ENCODE results near the gene SKP1.

Gene SKP1

DNA sequence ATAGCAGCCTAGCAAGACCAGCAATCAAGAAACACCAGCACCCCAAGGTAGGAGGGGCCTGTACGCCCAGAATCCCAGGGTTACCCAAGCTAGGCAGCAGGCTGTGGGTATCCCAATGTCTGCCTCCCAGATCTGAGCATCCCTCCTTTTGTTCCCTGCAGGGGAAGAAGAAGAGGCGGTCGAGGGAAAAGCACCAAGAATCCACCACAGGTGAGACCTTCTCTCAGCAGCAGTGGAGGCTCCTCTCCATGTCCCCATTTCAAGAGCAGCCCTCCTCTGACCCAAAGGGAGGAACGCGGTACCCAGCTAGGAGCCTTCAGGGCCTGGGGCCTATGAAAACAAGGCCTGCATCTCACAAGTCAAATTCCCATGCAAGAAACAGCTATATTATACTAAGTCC lies 33.3 kb downstream of the SKP1 start:
- DNase-seq = no peak

DNA sequence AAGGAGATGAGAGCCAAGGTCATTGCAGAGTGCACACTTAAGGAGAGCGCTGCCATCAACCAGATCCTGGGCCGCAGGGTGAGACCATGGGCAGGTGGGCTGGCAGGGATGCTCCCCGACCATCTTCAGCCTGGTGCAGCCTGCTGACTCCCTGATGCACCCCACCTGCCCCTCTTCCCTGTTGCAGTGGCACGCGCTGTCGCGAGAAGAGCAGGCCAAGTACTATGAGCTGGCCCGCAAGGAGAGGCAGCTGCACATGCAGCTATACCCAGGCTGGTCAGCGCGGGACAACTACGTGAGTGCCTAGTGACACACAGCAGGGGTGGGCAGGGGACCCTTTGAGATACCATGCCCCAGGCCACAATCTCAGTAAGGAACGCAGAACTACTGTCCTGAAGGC lies 33.9 kb downstream of the SKP1 start:
- DNase-seq = no peak

DNA sequence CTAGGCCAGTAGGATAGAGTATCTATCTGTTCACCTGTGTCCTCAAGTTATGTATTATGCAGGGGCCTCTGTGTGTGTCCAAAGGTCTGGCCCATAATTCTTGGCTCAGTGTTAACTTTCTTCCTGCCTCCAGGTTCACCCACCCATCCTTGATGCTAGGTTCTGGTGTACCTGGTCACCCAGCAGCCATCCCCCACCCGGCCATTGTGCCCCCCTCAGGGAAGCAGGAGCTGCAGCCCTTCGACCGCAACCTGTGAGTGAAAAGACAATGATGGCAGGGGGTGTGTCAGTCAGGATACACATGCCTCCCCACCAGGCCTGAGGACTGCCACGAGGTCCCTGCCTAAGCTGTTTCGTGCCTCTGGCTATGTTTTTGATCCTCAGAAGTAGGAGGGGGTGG lies 34.7 kb downstream of the SKP1 start:
- no peak for DNase-seq

DNA sequence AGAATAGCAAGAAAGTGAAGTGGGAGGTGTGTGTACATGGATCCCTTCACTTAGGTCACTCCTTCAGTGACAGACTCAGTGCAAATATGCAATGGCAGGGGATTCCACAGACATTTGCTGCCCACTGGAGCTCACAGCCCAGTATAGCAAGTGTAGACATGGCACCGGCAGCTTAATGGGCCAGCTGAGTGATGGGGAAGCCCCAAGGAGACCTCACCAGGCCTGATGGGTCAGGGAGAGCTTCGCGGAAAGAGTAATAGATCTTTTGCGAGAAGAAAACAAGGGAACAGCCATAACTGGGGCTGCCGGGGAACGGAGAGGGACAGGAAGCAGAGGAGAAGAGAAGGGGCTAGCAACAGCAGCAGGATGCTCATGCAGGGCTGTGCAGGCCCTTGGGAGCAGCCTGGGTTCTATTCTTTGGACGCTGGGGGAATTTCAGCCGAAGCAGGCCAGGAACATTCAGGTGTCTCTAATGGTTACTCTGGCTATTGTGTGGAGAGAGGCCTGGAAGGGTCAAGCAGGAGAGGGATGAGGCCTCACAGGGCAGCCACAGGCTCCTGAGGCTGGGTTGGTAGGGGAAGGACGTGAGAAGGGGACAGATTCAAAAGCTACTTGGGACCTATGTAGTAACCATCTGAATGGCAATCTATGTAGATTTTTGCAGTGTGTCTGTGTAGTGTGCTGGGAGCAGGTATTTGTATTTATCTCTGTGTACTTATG lies 35.3 kb downstream of the SKP1 start:
- no peak for DNase-seq

DNA sequence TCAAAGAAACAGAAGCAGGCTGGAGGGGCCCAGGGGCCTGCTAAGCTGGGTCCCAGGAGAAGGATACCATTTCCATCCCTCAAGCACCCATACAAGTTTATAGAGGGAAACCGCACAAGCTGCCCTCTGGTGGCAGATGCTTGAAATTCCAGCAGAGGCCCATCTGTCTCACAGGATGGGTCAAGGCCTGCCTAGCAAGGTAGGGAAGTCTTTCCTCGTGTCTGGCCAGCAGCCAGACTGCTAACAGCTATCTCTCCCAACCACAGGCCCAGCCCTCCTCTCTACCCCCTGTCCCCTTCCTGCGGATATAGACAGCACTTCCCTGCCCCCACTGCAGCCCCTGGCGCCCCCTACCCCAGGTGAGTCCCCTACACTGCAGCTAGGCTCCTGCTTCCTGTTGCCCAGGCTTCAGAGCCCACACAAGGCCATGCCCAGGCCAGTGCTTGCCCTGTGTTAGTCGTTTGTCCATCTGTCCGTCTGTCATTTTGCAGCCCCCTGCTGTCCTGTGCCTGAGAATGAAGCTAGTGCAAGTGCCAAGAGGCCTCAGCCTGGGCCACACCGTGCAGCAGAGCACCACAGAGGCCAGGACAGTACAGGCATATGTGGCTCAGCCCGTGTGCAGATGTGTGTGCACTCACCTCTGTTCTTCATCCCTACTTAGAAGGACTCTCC lies 36.1 kb downstream of the SKP1 start:
- DNase-seq = peak; percentile 67

DNA sequence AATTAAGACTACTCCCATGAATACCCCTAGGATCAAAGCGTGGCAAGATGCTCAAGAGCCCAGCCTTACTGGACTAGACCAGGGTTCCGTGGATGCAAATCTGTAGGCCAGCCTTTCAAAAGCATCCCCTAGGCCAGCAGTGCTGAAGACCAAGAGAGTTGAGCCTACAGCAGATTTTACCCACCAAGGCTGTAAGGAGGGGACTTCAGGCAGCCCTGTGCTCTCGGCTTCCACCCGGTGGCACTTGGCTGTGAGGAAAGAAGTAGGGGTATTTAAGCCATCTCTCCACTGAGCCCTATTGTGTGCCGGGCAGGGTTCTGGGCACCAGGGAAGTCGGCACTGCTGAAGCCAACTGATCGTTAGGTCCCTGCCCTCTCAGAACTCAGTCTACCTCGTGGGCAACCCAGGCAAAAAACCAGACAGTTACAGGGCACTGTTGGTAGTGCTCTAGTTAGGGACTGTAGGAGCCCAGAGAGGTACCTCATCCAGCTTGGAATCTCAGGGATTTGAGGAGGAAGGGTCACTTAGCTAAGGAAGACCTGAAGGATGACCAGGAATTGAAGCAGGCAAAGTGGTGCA lies 36.8 kb downstream of the SKP1 start:
- no peak for DNase-seq

- DNase-seq = no peak
Measured at GRCh38 chr5:134139377-134139851, 37.3 kb downstream of the SKP1 start.

DNA sequence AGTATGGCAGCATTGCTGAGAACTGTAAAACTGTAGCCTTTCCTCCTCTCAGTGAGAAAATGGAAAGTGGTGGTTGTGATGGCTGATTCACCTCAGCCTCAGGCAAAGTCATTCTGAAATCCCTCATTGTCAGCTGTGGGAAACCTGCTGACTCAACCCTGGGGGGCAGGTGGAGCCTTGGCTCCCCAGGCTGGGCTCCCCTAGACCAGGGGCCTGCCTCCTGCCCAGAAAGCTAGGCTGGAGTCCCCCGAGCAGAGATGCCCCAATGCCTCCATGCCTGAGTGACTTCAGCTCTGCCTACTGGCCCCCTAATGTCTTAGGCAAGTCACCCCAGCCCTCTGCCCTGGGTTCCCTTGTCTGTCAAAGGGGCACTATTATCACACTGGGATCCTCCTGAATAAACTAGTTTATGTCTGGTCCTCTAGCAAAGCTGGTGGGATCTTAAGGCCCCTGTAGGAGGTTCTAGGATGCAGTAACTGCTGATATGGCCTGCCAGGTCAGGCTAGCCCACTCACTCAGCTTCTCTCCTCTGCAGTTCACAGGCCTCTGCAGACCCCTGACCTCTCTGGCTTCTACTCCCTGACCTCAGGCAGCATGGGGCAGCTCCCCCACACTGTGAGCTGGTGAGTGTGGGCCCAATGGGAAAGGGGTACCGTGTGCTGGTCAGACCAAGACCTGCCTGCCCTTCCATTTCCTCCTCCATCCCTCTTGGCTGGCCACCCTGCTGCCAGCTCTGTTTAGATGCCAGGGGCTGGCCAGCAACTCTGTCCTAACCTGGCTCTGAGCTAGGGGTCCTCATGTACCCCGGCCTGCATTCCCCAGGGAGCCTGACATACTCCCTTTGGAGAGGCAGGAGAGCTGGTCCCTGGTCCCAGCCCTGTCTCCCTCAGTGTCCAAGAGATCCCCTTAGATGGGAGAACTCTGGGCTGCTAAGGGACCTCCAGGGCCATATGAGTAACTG lies 38.1 kb downstream of the SKP1 start:
- DNase-seq = peak; percentile 42

- DNase-seq = no peak
Measured at GRCh38 chr5:134136771-134137170, 40.0 kb downstream of the SKP1 start.

- no peak for DNase-seq
Measured at GRCh38 chr5:134136221-134136631, 40.5 kb downstream of the SKP1 start.

- no peak for DNase-seq
Measured at GRCh38 chr5:134135091-134135655, 41.6 kb downstream of the SKP1 start.

DNA sequence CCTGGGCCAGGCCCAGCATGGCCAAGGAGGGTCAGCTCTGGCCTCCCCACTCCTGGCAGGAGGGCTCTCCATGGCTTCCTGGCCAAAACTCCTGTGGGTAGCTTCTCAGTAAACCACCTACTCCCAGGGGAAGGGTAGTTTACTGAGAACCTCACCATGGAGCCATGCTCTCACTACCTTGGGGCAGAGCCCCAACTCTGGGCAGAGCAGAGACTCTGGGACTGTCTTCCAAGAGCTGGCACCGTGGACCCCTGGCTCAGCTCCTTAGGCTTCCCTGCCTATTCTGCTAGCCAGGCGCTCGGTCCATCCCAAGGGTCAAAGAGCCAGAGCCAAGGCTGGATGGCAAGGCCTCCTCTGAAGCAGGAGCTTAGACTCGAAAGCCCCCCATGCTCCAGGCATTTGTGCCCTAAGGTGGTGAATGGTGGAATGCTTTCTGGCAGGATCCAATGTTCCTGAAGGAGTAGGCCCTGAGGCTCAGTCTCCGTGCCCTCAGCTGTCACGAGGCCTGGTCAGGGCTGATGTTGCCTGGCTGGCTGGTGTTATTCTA lies 42.7 kb downstream of the SKP1 start:
- DNase-seq = no peak

GRCh38 chr5:134133188-134133994 lies 43.4 kb downstream of the SKP1 start:
- DNase-seq = no peak

GRCh38 chr5:134132372-134133187 lies 44.2 kb downstream of the SKP1 start:
- no peak for DNase-seq

GRCh38 chr5:134131578-134132350 lies 45.0 kb downstream of the SKP1 start:
- DNase-seq = no peak

DNA sequence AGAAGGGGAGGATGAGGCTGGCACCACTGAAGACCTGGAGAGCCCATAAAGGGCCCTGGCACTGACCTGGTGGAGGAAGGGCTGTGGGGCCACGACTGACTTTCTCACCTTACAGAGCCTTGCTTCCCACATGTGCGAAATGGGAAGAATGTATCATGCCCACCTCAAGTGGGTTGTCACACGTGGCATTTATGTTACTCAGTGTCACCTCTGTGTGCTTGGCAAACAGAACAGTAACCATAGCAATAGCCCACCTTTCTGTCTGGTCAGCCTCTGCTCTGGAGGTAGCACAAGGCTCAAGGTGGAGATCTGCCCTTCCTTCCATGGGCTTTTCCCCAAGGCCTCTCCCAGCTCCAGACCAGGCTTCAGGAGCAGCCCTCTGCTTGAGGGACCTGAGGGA lies 45.6 kb downstream of the SKP1 start:
- no peak for DNase-seq

DNA sequence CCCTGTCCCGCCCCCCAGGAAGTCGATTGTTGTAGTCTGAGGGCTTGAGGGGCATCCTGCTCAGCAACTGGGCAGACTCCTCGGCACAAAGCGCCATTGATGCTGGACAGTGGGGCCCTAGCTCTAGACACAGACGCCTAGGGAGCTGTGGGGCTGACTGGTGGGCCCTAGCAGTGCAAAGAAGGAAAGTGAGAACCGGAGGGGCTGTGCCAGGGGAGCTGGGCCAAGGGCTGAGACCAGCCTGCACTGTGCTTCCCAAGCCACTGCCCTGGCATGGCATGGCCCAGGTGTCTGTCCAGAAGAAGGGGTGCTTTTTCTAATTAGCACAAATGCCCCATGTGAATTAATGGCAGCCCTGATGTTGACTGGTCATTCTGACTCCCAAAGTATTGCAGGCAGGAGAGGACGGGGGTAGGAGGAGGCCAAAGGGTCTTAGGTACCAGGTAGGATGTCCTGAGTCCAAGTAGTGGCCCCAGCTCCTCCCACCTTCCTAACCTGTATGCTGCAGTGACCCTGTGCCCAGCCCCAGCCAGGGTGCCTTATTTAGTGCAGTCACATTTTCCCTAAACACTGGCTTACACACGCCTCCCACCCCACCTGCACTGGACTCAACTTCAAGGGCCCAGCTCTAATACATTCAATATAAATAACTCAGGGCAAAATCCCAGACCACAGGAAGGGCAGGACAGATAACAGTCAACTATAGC lies 46.4 kb downstream of the SKP1 start:
- DNase-seq = no peak

DNA sequence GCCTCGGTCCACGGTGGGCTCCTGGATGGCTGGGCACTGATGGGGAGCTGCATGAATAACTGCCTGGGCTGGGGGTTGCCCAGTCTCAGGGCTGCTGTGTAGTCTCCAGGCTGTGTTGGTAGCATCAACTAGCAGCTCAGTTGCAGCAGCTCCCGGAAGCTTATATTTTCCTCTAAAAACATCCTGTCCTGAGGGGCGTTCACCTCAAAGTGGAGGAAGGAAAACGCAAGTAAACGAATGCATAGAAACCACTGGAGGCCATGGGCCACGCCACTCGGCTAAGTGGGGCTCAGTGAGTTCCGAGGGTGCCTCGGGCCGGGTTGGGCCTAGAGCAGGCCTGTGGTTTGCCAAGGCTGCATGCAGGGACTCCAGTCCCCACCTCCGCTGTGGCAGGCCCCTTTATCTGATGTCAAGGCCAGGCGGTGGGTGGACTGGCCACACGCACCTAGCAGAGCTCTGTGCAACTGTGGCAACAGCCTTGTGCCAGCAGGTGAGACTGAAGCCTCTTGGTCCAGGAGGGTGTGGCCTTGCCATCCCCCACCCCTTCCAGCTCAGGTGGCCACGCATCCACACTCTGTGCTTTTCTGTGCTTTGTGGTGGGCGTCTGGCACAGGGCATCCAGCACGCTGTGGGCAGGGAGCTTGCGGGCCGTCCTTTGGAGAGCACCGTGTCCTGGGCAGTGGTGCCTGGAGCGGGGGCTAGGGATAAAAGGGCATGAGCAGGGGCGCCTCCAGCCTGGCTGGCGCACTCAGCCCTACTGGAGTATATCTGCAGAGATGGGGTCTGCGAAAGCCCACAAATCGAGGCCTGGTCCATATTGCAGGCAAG lies 47.1 kb downstream of the SKP1 start:
- DNase-seq = no peak

Measured in fibroblast of skin of right quadriceps (primary cell).